Mammary epithelial cell (primary cell): ENCODE data around the gene ZNF202.

ENCODE experiments used
- CTCF ChIP-seq, 2 donors: IDR thresholded peaks in 1 of 2; conservative IDR thresholded peaks in 1 of 2; 2 replicates each; pipeline ENCODE4 v1.5.1; 2011 to 2012; ENCODE audit warnings: inconsistent platforms in 2 of 2, low read length in 2 of 2, mild to moderate bottlenecking in 2 of 2, control low read depth in 1 of 2, low read depth in 1 of 2; ENCODE audit not compliant: insufficient read depth in 1 of 2; ENCODE audit errors: extremely low read depth in 1 of 2
- EZH2 ChIP-seq: IDR thresholded peaks from 2 replicates; pipeline ENCODE4 v1.6.1; 2012; ENCODE audit warnings: low read length, inconsistent platforms, borderline replicate concordance

GRCh38 chr11:123702139-123702538 lies 39.3 kb downstream of the ZNF202 start:
- TF ChIP-seq CTCF (conservative IDR thresholded peaks at IDR 0.05 in 1 of 2, IDR thresholded peaks at IDR 0.05 in 1 of 2; ENCODE audit: extremely low read depth in 1 of 2, insufficient read depth in 1 of 2, low read depth in 1 of 2, low read length in 2 of 2) (no peak), EZH2 (no peak)
